ENCODE results near the gene DAB1.

The DAB1 gene

GRCh38 chr1:57079454-57080157, 344.3 kb downstream of the DAB1 start:
- no peak for DNase-seq (ENCODE audit: low read depth in 2 of 2)

DNA sequence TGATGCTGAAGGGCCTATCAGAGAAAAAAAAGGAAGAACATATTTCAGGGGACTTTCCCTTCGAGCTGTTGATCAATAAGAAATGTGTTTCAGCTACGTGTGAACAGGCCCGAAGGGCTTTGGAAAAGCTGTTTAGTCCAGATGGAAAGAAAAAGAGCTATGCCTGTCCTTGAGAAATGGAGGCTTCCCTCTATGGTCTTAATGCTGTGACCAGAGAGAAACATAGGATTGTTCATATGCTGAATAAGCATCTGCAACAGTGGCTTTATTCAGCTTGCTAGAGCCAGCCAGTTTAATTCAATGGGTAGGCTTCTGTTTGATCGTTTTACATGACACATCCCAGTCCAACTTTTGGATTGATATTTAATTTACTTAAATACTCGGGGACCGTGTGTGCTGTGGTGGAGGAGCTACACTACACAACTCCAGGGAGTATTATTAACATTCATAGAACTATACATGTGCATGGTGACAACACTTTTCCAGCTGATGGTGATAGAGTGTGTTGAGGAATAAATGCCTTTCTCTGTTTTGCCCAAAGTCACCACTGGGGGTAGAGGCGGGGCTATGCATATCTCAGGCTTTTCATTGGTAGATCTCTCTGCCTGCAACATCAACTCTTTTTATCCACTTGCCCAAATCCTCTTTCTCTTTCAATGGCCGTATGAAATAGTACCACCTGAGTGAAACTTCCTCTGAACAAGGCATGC, 351.3 kb downstream of the DAB1 start:
- DNase-seq (ENCODE audit: low read depth in 2 of 2), result no peak

- no peak for DNase-seq (ENCODE audit: low read depth in 2 of 2)
These were observed 356.0 kb downstream of the DAB1 start for GRCh38 chr1:57067863-57068262.

DNA sequence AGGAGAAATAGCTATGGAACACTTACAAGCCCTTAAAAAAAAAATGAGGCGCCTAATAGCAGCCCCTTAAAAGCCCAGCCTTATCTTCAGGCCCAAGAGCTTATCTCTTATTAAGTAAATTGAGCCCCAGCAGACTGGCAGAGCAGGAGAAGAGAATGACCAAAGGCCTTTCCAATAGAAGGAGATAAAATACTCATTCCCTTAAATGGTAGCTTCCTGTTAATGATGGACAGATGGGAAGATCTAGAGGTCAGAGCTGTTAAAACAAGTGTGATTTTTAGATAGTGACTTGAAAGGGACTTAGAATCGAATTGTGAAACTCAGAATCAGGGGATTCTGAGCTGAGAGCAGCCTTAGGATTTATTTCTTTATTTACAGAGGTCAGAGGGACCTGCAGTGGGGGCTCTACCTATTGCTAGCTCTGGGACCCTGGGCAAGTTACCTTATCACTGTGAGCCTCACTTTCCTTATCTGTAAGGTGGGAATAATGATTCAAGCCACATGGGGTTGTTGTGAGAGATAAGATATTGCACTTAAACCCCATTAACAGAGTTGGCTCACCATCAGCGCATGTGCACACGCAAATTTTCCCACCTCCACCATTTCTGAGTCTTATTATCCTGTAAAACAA, 356.8 kb downstream of the DAB1 start:
- DNase-seq (ENCODE audit: low read depth in 2 of 2), result no peak

DNA sequence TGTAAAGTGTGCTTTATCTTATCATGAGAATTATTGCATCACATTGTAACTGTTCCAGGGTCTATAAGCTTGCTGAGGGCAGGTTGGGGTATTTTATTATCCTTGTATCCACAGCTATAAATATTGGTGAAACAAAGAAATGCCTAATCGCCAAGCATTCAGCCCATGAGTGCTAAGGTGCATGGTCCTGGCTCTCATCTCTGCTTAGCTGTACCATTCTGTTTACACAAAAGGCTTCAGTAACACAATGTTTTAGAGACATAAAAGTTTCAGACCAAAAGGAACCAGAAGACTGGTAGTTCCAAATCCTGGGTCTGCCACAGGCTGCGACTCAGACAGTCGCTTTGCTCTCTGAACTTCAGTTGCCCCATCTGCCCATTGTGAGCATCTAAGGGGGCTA, 358.4 kb downstream of the DAB1 start:
- no peak for DNase-seq (ENCODE audit: low read depth in 2 of 2)

- no peak for DNase-seq (ENCODE audit: low read depth in 2 of 2)
These were observed 359.3 kb downstream of the DAB1 start for GRCh38 chr1:57064379-57065140.

- DNase-seq (ENCODE audit: low read depth in 2 of 2), result no peak
These were observed 360.3 kb downstream of the DAB1 start for GRCh38 chr1:57063406-57064125.

GRCh38 chr1:57061369-57061768, 362.5 kb downstream of the DAB1 start:
- DNase-seq (ENCODE audit: low read depth in 2 of 2), result no peak

- no peak for DNase-seq (ENCODE audit: low read depth in 2 of 2)
These were observed 363.4 kb downstream of the DAB1 start for GRCh38 chr1:57060451-57060850.

DNA sequence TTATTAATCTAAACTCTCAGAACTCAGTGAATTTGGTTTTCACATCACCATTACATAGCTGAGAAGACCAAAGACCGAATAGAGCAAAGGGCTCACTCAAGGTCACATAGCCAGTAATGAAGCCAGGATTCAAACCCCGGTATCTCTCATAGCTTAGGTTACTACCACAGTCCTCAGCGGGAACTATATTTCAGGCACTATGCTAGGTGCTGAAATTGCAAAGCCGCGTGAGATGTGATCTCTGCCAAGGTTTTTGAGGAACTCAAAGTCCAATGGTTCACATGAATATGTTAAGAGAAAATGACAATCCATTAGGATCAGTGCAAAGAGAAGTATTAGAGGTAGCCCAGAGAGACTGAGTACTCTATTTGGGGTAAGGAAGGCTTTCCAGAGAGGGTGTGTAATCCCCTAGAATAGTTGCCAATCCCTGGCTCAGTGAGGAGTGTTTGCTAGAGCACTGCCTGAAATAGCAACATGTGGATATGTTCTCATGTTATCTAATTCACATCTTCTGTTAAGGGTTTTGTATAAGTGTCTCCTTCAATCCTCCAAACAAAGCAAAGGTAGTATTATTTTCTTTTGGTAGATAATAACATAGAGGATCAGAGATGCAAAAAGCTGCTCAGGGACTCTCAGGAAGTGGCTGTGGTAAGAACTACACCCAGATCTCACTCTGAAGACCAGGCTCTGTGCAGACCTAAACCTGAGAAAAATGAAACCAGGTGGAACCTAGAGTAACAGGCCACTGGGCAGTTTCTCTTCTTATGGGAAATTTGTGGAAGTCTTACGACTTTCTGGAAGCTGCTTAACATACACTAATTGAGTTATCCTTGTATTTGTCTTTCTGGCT, 365.0 kb downstream of the DAB1 start:
- no peak for DNase-seq (ENCODE audit: low read depth in 2 of 2)

- DNase-seq (ENCODE audit: low read depth in 2 of 2), result no peak
These were observed 375.0 kb downstream of the DAB1 start for GRCh38 chr1:57048856-57049255.

DNA sequence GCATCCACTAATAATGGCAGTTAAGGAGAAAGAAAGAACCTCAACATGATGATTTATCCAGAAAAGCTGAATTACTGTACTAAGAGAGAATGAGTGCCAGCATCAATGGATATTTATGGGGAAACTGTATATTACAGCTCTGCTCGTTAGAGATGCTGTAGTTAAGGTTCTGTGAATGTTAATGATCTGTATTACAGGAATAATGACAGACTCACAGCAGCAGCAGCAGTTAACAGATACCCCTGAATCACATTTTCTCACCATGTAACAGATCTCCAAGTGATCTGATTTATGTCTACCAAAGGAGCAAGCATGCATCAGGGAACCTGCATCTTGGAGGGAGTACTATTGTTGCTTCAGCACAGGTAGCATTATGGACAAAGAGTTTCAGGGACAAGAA, 377.4 kb downstream of the DAB1 start:
- no peak for DNase-seq (ENCODE audit: low read depth in 2 of 2)

DNA sequence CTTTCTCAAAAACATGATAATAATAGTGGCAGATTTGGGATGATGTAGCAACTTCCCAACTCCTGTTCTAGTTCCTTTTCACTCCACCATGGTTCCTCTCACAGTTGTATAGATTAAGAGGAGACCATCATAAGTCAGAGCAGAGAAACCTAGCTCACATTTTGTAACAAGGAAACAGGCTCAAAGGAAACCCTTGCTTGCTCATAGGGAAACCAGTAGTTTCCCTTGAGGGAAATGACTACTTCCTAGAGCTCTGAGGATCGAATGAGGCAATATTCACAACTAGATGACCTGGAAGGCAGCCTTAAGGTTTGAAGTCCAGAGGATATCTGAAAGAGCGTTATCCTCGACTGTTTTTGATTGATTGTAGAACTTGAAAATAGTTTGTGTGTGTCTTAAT, 382.0 kb downstream of the DAB1 start:
- DNase-seq (ENCODE audit: low read depth in 2 of 2), result no peak

GRCh38 chr1:57040811-57041210, 383.0 kb downstream of the DAB1 start:
- no peak for DNase-seq (ENCODE audit: low read depth in 2 of 2)

GRCh38 chr1:57036641-57037579, 386.9 kb downstream of the DAB1 start:
- no peak for DNase-seq (ENCODE audit: low read depth in 2 of 2)

- no peak for DNase-seq (ENCODE audit: low read depth in 2 of 2)
These were observed 389.1 kb downstream of the DAB1 start for GRCh38 chr1:57034713-57035112.

DNA sequence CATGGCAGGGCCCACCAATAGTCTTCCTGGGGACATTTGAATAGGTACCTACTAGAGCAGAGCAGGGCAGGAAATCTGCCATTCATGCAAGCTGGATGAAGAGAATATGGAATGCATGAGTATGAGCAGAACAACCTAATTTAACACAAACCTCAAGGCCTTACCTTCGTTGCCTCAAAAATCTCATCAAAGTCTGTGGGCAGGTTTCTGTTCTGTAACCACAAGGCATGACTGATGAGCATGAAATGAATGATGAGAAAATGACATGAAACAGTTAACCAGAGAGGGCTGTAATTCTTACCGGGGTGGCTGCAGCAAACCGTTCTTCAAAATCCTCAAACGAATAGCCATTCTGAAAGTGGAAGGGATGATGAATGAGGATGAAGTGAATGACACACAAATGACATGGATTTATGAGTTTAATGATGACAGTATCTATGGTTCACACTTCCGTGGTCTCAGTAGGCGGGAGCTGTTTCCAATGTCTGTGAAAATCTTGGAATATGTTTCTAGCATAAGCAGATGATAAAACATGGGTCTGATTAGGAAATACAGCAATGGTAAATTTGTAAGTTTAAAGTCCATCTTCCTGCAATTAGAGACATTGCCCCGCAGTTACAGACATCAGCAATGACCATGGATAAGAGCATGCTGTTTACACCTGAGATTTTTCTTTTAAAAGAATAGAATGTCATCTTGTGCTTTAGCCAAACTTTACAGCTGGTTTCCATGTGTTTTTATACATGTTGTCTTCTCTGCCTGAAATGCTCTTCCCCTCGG, 390.4 kb downstream of the DAB1 start:
- no peak for DNase-seq (ENCODE audit: low read depth in 2 of 2)

DNA sequence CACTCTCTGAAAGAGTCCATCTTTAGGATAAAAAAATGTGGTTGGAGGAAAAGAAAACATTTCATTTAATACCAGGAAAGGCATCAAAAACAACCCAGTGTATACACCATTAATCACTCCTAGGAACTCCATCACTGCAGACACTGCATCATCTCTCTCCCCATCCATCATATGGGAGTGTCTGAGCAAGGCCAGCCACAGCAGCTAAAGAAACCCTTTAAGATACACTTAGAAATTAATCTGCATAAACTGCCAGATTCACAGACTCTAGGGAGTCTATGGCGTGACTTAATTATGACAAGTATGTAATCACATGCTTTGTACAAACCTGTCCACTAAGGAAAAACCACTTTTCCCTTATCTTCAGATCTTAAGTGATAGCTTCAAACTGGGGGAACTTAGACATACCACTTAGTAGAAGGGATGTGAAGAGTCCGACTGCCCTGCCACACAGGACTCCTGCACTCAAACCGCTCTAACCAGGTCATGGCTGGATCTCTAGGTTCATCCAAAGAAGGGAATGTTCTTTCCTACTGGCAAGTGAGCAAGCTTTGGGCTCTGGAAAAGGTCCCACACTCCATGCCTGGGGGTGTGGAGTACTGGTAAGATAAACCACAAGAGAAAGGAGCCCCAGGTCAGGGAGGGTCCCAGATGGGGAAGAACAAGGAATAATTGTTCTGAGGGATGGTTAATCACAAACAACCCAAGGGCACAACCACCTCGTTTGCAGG, 397.1 kb downstream of the DAB1 start:
- no peak for DNase-seq (ENCODE audit: low read depth in 2 of 2)
